GM12878 (cell line): ENCODE results near the gene CDC42BPB. TPM values are rescaled to one million over a fixed set of nuclear protein-coding genes. Genes with fewer than 3 reads are reported as not detected.
A peak's percentile ranks its signal among the peaks of the same experiment; 100 is the strongest.

Source experiments
- BRCA1 ChIP-seq: IDR thresholded peaks from 2 replicates; pipeline ENCODE4 v1.6.1; 2011; ENCODE audit warnings: low read depth, low read length, improper control_type of control experiment
- CBX3 ChIP-seq: fragments of 200-600 bp; sonication (generic); IDR thresholded peaks from 2 replicates; pipeline ENCODE4 v1.6.1; 2016; ENCODE audit warnings: low read depth, borderline replicate concordance
- EED ChIP-seq: sonication (generic); IDR thresholded peaks from 2 replicates; pipeline ENCODE4 v1.6.1; 2016; ENCODE audit warnings: antibody characterized with exemption, low read depth
- FOS ChIP-seq: IDR thresholded peaks from 3 replicates; pipeline ENCODE4 v1.6.1; 2011; ENCODE audit warnings: borderline replicate concordance; ENCODE audit not compliant: insufficient read length; ENCODE audit errors: extremely low read depth
- IRF5 ChIP-seq: fragments of 450-650 bp; IDR thresholded peaks from 2 replicates; pipeline ENCODE4 v1.6.1; 2017; ENCODE audit warnings: borderline replicate concordance
- JUNB ChIP-seq: IDR thresholded peaks from 2 replicates; pipeline ENCODE4 v1.6.1; 2016; ENCODE audit warnings: antibody characterized with exemption, mild to moderate bottlenecking
- LARP7 ChIP-seq: fragments of 450-650 bp; IDR thresholded peaks from 2 replicates; pipeline ENCODE4 v1.6.1; 2017; ENCODE audit warnings: mild to moderate bottlenecking
- MXI1 ChIP-seq: fragments of 150-350 bp; IDR thresholded peaks from 2 replicates; pipeline ENCODE4 v1.6.1; 2011; ENCODE audit warnings: low read depth, mild to moderate bottlenecking, inconsistent platforms, low read length, improper control_type of control experiment
- NR2C2 ChIP-seq: IDR thresholded peaks from 2 replicates; pipeline ENCODE4 v1.6.1; 2011; ENCODE audit warnings: borderline replicate concordance, low read depth; ENCODE audit not compliant: control insufficient read depth, insufficient read length
- PBX3 ChIP-seq: IDR thresholded peaks from 2 replicates; pipeline ENCODE4 v1.6.1; 2011; ENCODE audit warnings: mild to moderate bottlenecking, low read depth, low read length, moderate library complexity; ENCODE audit not compliant: insufficient replicate concordance
- POLR2AphosphoS2 ChIP-seq: IDR thresholded peaks from 2 replicates; pipeline ENCODE4 v1.6.1; 2011; ENCODE audit warnings: low read depth, mild to moderate bottlenecking, low read length, improper control_type of control experiment, moderate library complexity
- RAD51 ChIP-seq: fragments of 450-650 bp; IDR thresholded peaks from 2 replicates; pipeline ENCODE4 v1.6.1; 2016; ENCODE audit warnings: moderate library complexity, mild to moderate bottlenecking, inconsistent platforms
- REST ChIP-seq: IDR thresholded peaks from 2 replicates; pipeline ENCODE4 v1.6.1; 2012; ENCODE audit warnings: mild to moderate bottlenecking, low read depth, low read length
- RFX5 ChIP-seq: IDR thresholded peaks from 2 replicates; pipeline ENCODE4 v1.6.1; 2011; ENCODE audit warnings: low read depth, low read length, improper control_type of control experiment
- TARDBP ChIP-seq: IDR thresholded peaks from 2 replicates; pipeline ENCODE4 v1.6.1; 2016; ENCODE audit warnings: borderline replicate concordance
- USF2 ChIP-seq: IDR thresholded peaks from 2 replicates; pipeline ENCODE4 v1.6.1; 2011; ENCODE audit warnings: low read depth, low read length, improper control_type of control experiment, borderline replicate concordance
- YBX1 ChIP-seq: fragments of 450-650 bp; IDR thresholded peaks from 2 replicates; pipeline ENCODE4 v1.6.1; 2016; ENCODE audit warnings: antibody characterized with exemption
- ZNF622 ChIP-seq: fragments of 450-650 bp; IDR thresholded peaks from 2 replicates; pipeline ENCODE4 v1.6.1; 2017; ENCODE audit warnings: mild to moderate bottlenecking, inconsistent platforms
- ZNF687 ChIP-seq: fragments of 450-650 bp; IDR thresholded peaks from 2 replicates; pipeline ENCODE4 v1.6.1; 2017; ENCODE audit warnings: mild to moderate bottlenecking, moderate library complexity
- polyA plus RNA-seq, 11 experiments: library from polyadenylated mRNA; depleted of rRNA in 4 of 11; unstranded in 6 of 11; stranded (reverse) in 5 of 11; fragments of >200 nt; fragmentation: Nextera tagmentation in 4 of 11; fragmentation: Illumina TruSeq in 1 of 11; extraction: Ambion mirVana in 4 of 11; extraction: Trizol in 1 of 11; gene quantifications; 1 replicate in 1 of 11; 2 replicates in 10 of 11; pipeline versions ENCODE4 v1.2.1 to v1.2.3, GENCODE V29; 2011 to 2016; ENCODE audit warnings: inconsistent platforms in 2 of 11, missing spikeins in 2 of 11, low read depth in 1 of 11
- total RNA-seq, 4 experiments: library from RNA; depleted of rRNA in 3 of 4; stranded (reverse); fragments of >200 nt in 3 of 4; fragmentation: Illumina TruSeq in 1 of 4; extraction: Trizol in 1 of 4; gene quantifications; 2 replicates each; pipeline versions ENCODE4 v1.2.1 to v1.2.3, GENCODE V29; 2013 to 2021

Gene CDC42BPB
- total and polyA plus RNA-seq, 10 of the 15 experiments (the other 5 are each of a cell fraction or from before 2014, with no cell fraction given): 0.42 to 22.1 (median 13.3) TPM

GRCh38 chr14:103045371-103045869 lies 11.9 kb downstream of the CDC42BPB start (continued):
- TF ChIP-seq PBX3 (no peak), TARDBP (no peak), ZNF687 (0 out of 2 replicates have a peak, but pooled peaks have one; percentile 36), NR2C2 (no peak), REST (peak; percentile 95), FOS (no peak), IRF5 (no peak), USF2 (peak; percentile 8; the same call in 1 of the 2 replicates), CBX3 (no peak), MXI1 (peak; percentile 88), YBX1 (no peak), EED (no peak), POLR2AphosphoS2 (no peak), RFX5 (no peak), RAD51 (peak; percentile 87; the same call in 1 of the 2 replicates), ZNF622 (no peak), BRCA1 (no peak), JUNB (no peak), LARP7 (no peak)
